Gastrocnemius medialis (tissue), 4 donors: ENCODE data around the gene NXNL1.

ENCODE experiments used
- POLR2A ChIP-seq, 2 donors: fragments of 450-650 bp; IDR thresholded peaks; one replicate each; pipeline ENCODE4 v1.6.1; 2017; ENCODE audit warnings: antibody characterized with exemption in 2 of 2, mild to moderate bottlenecking in 2 of 2, moderate library complexity in 2 of 2
- TF ChIP-seq, protein P1 (sequence below), 5 experiments: fragments of 450-650 bp in 3 of 5; fragments of 200-600 bp in 2 of 5; sonication (generic) in 2 of 5; IDR thresholded peaks in 4 of 5; conservative IDR thresholded peaks in 1 of 5; 1 replicate in 4 of 5; 2 replicates in 1 of 5; pipeline ENCODE4 v1.5.1; 2016 to 2019; ENCODE audit warnings: antibody characterized with exemption in 5 of 5, mild to moderate bottlenecking in 3 of 5, moderate library complexity in 3 of 5

GRCh38 chr19:17415121-17415520 is 45.6 kb downstream of the NXNL1 start:
- TF ChIP-seq, protein P1, sequence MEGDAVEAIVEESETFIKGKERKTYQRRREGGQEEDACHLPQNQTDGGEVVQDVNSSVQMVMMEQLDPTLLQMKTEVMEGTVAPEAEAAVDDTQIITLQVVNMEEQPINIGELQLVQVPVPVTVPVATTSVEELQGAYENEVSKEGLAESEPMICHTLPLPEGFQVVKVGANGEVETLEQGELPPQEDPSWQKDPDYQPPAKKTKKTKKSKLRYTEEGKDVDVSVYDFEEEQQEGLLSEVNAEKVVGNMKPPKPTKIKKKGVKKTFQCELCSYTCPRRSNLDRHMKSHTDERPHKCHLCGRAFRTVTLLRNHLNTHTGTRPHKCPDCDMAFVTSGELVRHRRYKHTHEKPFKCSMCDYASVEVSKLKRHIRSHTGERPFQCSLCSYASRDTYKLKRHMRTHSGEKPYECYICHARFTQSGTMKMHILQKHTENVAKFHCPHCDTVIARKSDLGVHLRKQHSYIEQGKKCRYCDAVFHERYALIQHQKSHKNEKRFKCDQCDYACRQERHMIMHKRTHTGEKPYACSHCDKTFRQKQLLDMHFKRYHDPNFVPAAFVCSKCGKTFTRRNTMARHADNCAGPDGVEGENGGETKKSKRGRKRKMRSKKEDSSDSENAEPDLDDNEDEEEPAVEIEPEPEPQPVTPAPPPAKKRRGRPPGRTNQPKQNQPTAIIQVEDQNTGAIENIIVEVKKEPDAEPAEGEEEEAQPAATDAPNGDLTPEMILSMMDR (IDR thresholded peaks at IDR 0.05 in 4 of 5, conservative IDR thresholded peaks at IDR 0.05 in 1 of 5), result no peak
- no peak for TF ChIP-seq POLR2A (IDR thresholded peaks at IDR 0.05)
